HEK293 (cell line): ENCODE results near the gene TMEM120A.

Source experiments
- CTCF ChIA-PET: fragments of 350-600 bp; formaldehyde crosslinking; extraction: SDS; loops from one replicate; lab custom pipeline; 2021; ENCODE audit warnings: antibody characterized with exemption; lab: Yijun Ruan, JAX
- POLR2A ChIA-PET: fragments of 300-600 bp; formaldehyde crosslinking; extraction: SDS; loops from one replicate; lab custom pipeline; 2020; ENCODE audit warnings: antibody characterized with exemption, inconsistent platforms; lab: Yijun Ruan, JAX
- H3K27ac ChIP-seq: fragments of 200-500 bp; sonication (Bioruptor generic); 2 replicates; pipeline ENCODE4 v1.5.1; 2014; ENCODE audit warnings: low read depth, low read length, control low read depth, inconsistent platforms; ENCODE audit errors: extremely low read depth
- H3K36me3 ChIP-seq, 2 experiments: fragments of 200-500 bp in 1 of 2; sonication (Bioruptor generic) in 1 of 2; 1 replicate in 1 of 2; 2 replicates in 1 of 2; pipeline ENCODE4 v1.5.1; 2014 to 2017; ENCODE audit warnings: inconsistent platforms in 2 of 2, low read length in 2 of 2; ENCODE audit not compliant: control insufficient read depth in 2 of 2, insufficient read depth in 1 of 2
- H3K4me1 ChIP-seq: fragments of 200-500 bp; sonication (Bioruptor generic); 2 replicates; pipeline ENCODE4 v1.5.1; 2014; ENCODE audit warnings: mild to moderate bottlenecking, low read length, inconsistent platforms; ENCODE audit not compliant: control insufficient read depth, insufficient read depth
- H3K4me3 ChIP-seq: 2 replicates; pipeline ENCODE4 v1.5.1; 2011; ENCODE audit warnings: low read depth, mild to moderate bottlenecking, control low read depth, low read length, moderate library complexity
- H3K9me3 ChIP-seq: fragments of 200-500 bp; sonication (Bioruptor generic); 2 replicates; pipeline ENCODE4 v1.5.1; 2014; ENCODE audit warnings: low read depth, low read length, inconsistent platforms; ENCODE audit not compliant: control insufficient read depth, insufficient read depth
- ZBTB11 ChIP-seq: fragments of 450-650 bp; formaldehyde crosslinking; conservative IDR thresholded peaks from 2 replicates; pipeline ENCODE4 v1.5.1; 2016; ENCODE audit warnings: low read depth, missing biosample characterization, missing genetic modification characterization
- ZFP3 ChIP-seq: fragments of 450-650 bp; formaldehyde crosslinking; IDR thresholded peaks from 2 replicates; pipeline ENCODE4 v1.5.1; 2016; ENCODE audit warnings: low read depth, missing biosample characterization, missing genetic modification characterization
- ZNF146 ChIP-seq: fragments of 450-650 bp; formaldehyde crosslinking; IDR thresholded peaks from 2 replicates; pipeline ENCODE4 v1.5.1; 2016; ENCODE audit warnings: missing biosample characterization, missing genetic modification characterization
- ZNF174 ChIP-seq: fragments of 450-650 bp; formaldehyde crosslinking; IDR thresholded peaks from 2 replicates; pipeline ENCODE4 v1.5.0; 2017; ENCODE audit warnings: missing biosample characterization, mild to moderate bottlenecking, missing genetic modification characterization
- ZNF184 ChIP-seq: fragments of 450-650 bp; IDR thresholded peaks from 2 replicates; pipeline ENCODE4 v1.5.1; 2018; ENCODE audit warnings: missing biosample characterization, mild to moderate bottlenecking, missing genetic modification characterization
- ZNF19 ChIP-seq: fragments of 450-650 bp; formaldehyde crosslinking; IDR thresholded peaks from 2 replicates; pipeline ENCODE4; 2016; ENCODE audit warnings: missing biosample characterization, missing genetic modification characterization, low read depth
- ZNF2 ChIP-seq: fragments of 450-650 bp; formaldehyde crosslinking; IDR thresholded peaks from 2 replicates; pipeline ENCODE4 v1.5.1; 2016; ENCODE audit warnings: missing biosample characterization, missing genetic modification characterization
- ZNF248 ChIP-seq: fragments of 450-650 bp; formaldehyde crosslinking; IDR thresholded peaks from 2 replicates; pipeline ENCODE4 v1.5.1; 2017; ENCODE audit warnings: missing biosample characterization, missing genetic modification characterization
- ZNF341 ChIP-seq: fragments of 450-650 bp; formaldehyde crosslinking; IDR thresholded peaks from 2 replicates; pipeline ENCODE4; 2016; ENCODE audit warnings: low read depth, missing biosample characterization, missing genetic modification characterization
- ZNF510 ChIP-seq: fragments of 450-650 bp; formaldehyde crosslinking; IDR thresholded peaks from 2 replicates; pipeline ENCODE4 v1.5.1; 2018; ENCODE audit warnings: mild to moderate bottlenecking, missing genetic modification characterization, missing biosample characterization; ENCODE audit not compliant: insufficient replicate concordance
- ZNF561 ChIP-seq: fragments of 450-650 bp; IDR thresholded peaks from 2 replicates; pipeline ENCODE4 v1.5.1; 2018; ENCODE audit warnings: missing biosample characterization, missing genetic modification characterization, borderline replicate concordance
- ZNF623 ChIP-seq: fragments of 450-650 bp; formaldehyde crosslinking; IDR thresholded peaks from 2 replicates; pipeline ENCODE4 v1.5.1; 2016; ENCODE audit warnings: missing biosample characterization, missing genetic modification characterization
- ZNF639 ChIP-seq: fragments of 450-650 bp; formaldehyde crosslinking; IDR thresholded peaks from 2 replicates; pipeline ENCODE4 v1.5.1; 2016; ENCODE audit warnings: missing biosample characterization, missing genetic modification characterization
- ZNF777 ChIP-seq: fragments of 450-650 bp; formaldehyde crosslinking; IDR thresholded peaks from 2 replicates; pipeline ENCODE4 v1.5.1; 2017; ENCODE audit warnings: missing biosample characterization, missing genetic modification characterization, borderline replicate concordance
- TF ChIP-seq, protein P1 (sequence below): sonication (generic); formaldehyde crosslinking; IDR thresholded peaks from 2 replicates; pipeline ENCODE4 v1.8.1; 2022; ENCODE audit warnings: mild to moderate bottlenecking, moderate library complexity, missing genetic modification reagents
- TF ChIP-seq, protein P2 (sequence below): fragments of 450-650 bp; formaldehyde crosslinking; IDR thresholded peaks from 2 replicates; pipeline ENCODE4 v1.5.1; 2016; ENCODE audit warnings: missing biosample characterization, missing genetic modification characterization, borderline replicate concordance

Gene TMEM120A

DNA sequence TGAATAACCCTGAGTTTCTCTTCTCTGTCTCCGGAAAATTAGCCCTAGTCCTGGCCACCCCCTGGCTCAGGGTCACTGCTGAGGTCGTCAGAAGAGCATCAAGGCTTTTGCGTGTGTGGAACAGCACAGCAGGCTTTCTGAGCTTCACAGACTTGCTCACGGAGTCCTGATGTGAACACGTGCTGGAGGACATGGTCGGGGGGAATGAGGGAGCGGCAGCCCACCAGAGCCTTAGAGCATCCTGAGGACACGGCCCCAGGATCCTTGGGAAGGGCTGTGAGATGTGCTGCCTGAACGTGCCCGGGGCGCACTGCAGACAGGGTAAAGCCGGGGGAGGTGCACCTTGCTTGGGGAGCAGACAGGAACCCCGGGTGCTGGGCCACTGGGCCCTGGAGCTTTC is 28.8 kb downstream of the TMEM120A start:
- no peak overlapping the region for H3K27ac ChIP-seq
- H3K9me3 ChIP-seq = no peaks in the 10 kb centered on the region
- TF ChIP-seq ZNF248 (no peak), ZNF174 (tag by site-specific recombination) (no peak), ZNF510 (tag by site-specific recombination) (no peak), ZNF777 (tag by site-specific recombination) (no peak), ZFP3 (tag by site-specific recombination) (no peak), ZNF2 (tag by site-specific recombination) (no peak), ZNF341 (tag by site-specific recombination) (no peak), ZNF146 (tag by site-specific recombination) (no peak), ZNF561 (no peak), ZBTB11 (tag by site-specific recombination) (no peak), ZNF184 (no peak), ZNF19 (tag by site-specific recombination) (no peak), ZNF639 (tag by site-specific recombination) (no peak), ZNF623 (tag by site-specific recombination) (no peak)
- TF ChIP-seq, protein P1, sequence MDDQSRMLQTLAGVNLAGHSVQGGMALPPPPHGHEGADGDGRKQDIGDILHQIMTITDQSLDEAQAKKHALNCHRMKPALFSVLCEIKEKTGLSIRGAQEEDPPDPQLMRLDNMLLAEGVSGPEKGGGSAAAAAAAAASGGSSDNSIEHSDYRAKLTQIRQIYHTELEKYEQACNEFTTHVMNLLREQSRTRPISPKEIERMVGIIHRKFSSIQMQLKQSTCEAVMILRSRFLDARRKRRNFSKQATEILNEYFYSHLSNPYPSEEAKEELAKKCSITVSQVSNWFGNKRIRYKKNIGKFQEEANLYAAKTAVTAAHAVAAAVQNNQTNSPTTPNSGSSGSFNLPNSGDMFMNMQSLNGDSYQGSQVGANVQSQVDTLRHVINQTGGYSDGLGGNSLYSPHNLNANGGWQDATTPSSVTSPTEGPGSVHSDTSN (CRISPR knock-in tag) = no peak
- TF ChIP-seq, protein P2, sequence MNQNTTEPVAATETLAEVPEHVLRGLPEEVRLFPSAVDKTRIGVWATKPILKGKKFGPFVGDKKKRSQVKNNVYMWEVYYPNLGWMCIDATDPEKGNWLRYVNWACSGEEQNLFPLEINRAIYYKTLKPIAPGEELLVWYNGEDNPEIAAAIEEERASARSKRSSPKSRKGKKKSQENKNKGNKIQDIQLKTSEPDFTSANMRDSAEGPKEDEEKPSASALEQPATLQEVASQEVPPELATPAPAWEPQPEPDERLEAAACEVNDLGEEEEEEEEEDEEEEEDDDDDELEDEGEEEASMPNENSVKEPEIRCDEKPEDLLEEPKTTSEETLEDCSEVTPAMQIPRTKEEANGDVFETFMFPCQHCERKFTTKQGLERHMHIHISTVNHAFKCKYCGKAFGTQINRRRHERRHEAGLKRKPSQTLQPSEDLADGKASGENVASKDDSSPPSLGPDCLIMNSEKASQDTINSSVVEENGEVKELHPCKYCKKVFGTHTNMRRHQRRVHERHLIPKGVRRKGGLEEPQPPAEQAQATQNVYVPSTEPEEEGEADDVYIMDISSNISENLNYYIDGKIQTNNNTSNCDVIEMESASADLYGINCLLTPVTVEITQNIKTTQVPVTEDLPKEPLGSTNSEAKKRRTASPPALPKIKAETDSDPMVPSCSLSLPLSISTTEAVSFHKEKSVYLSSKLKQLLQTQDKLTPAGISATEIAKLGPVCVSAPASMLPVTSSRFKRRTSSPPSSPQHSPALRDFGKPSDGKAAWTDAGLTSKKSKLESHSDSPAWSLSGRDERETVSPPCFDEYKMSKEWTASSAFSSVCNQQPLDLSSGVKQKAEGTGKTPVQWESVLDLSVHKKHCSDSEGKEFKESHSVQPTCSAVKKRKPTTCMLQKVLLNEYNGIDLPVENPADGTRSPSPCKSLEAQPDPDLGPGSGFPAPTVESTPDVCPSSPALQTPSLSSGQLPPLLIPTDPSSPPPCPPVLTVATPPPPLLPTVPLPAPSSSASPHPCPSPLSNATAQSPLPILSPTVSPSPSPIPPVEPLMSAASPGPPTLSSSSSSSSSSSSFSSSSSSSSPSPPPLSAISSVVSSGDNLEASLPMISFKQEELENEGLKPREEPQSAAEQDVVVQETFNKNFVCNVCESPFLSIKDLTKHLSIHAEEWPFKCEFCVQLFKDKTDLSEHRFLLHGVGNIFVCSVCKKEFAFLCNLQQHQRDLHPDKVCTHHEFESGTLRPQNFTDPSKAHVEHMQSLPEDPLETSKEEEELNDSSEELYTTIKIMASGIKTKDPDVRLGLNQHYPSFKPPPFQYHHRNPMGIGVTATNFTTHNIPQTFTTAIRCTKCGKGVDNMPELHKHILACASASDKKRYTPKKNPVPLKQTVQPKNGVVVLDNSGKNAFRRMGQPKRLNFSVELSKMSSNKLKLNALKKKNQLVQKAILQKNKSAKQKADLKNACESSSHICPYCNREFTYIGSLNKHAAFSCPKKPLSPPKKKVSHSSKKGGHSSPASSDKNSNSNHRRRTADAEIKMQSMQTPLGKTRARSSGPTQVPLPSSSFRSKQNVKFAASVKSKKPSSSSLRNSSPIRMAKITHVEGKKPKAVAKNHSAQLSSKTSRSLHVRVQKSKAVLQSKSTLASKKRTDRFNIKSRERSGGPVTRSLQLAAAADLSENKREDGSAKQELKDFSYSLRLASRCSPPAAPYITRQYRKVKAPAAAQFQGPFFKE (tag by site-specific recombination) = no peak
- TF ChIP-seq, all 188 proteins: peak for 0
- peaks cover 0 to 4% of the 10 kb centered on the region in 2 experiments; a peak in 2 of 3 replicates for H3K36me3 ChIP-seq
- ChIA-PET POLR2A (no interaction called here), CTCF (no interaction called here)
- H3K4me3 ChIP-seq = no peak overlapping the region
- no peaks in the 10 kb centered on the region for H3K4me1 ChIP-seq
